Mesendoderm (in vitro differentiated cells): ENCODE results near the gene CDC45.

Source experiments
- DNase-seq: peaks from one replicate; pipeline ENCODE4 v3.0.0; 2013
- H2AK5ac ChIP-seq: 2 replicates; pipeline ENCODE4 v1.6.1; 2013; ENCODE audit warnings: low read length, inconsistent platforms
- H2BK120ac ChIP-seq: 2 replicates; pipeline ENCODE4 v1.6.1; 2013; ENCODE audit warnings: low read depth, mild to moderate bottlenecking, low read length, moderate library complexity, mixed read lengths
- H2BK15ac ChIP-seq: replicated peaks from 2 replicates; pipeline ENCODE4 v1.6.1; 2013; ENCODE audit warnings: low read depth, mild to moderate bottlenecking, moderate library complexity
- H2BK5ac ChIP-seq: 2 replicates; pipeline ENCODE4 v1.6.1; 2013; ENCODE audit warnings: low read length, inconsistent platforms
- H3K18ac ChIP-seq: 2 replicates; pipeline ENCODE4 v1.6.1; 2013; ENCODE audit warnings: mild to moderate bottlenecking, low read length, mixed read lengths
- H3K23ac ChIP-seq: one replicate; pipeline ENCODE4 v1.6.1; 2013; ENCODE audit warnings: low read length
- H3K27ac ChIP-seq: 2 replicates; pipeline ENCODE4 v1.5.1; 2013; ENCODE audit warnings: low read depth, mild to moderate bottlenecking, inconsistent platforms, low read length, moderate library complexity
- H3K27me3 ChIP-seq: 2 replicates; pipeline ENCODE4 v1.6.1; 2013; ENCODE audit warnings: low read length, control low read depth, mild to moderate bottlenecking, inconsistent platforms; ENCODE audit not compliant: insufficient read depth, poor library complexity
- H3K36me3 ChIP-seq: 2 replicates; pipeline ENCODE4 v1.6.1; 2013; ENCODE audit warnings: low read length, inconsistent platforms; ENCODE audit not compliant: control insufficient read depth, insufficient read depth
- H3K4ac ChIP-seq: one replicate; pipeline ENCODE4 v1.6.1; 2013; ENCODE audit warnings: low read depth, mild to moderate bottlenecking, low read length, moderate library complexity
- H3K4me1 ChIP-seq: 2 replicates; pipeline ENCODE4 v1.6.1; 2013; ENCODE audit warnings: low read depth, low read length, inconsistent platforms; ENCODE audit not compliant: control insufficient read depth
- H3K4me2 ChIP-seq: 2 replicates; pipeline ENCODE4 v1.6.1; 2013; ENCODE audit warnings: low read length
- H3K4me3 ChIP-seq: 2 replicates; pipeline ENCODE4 v1.5.1; 2013; ENCODE audit warnings: mild to moderate bottlenecking, low read length
- H3K56ac ChIP-seq: one replicate; pipeline ENCODE4 v1.6.1; 2013; ENCODE audit warnings: low read length
- H3K79me1 ChIP-seq: 2 replicates; pipeline ENCODE4 v1.6.1; 2013; ENCODE audit warnings: low read length, inconsistent platforms
- H3K79me2 ChIP-seq: 2 replicates; pipeline ENCODE4 v1.6.1; 2013; ENCODE audit warnings: mild to moderate bottlenecking, low read length; ENCODE audit not compliant: control insufficient read depth, insufficient read depth
- H3K9ac ChIP-seq: 2 replicates; pipeline ENCODE4 v1.6.1; 2013; ENCODE audit warnings: low read length, inconsistent platforms
- H4K5ac ChIP-seq: one replicate; pipeline ENCODE4 v1.6.1; 2013; ENCODE audit warnings: low read length
- H4K8ac ChIP-seq: one replicate; pipeline ENCODE4 v1.6.1; 2013; ENCODE audit warnings: low read depth, mild to moderate bottlenecking, control low read depth, low read length, moderate library complexity
- WGBS: extraction: QIAGEN DNeasy Blood & Tissue Kit; methylation state at CpG from one replicate; pipeline ENCODE4 v1.1.7; 2013; ENCODE audit warnings: low lambda C conversion rate, missing lambda C conversion rate; ENCODE audit not compliant: insufficient coverage; ENCODE audit errors: extremely low coverage; 5-methylcytosine and 5-hydroxymethylcytosine counted together

The CDC45 gene

DNA sequence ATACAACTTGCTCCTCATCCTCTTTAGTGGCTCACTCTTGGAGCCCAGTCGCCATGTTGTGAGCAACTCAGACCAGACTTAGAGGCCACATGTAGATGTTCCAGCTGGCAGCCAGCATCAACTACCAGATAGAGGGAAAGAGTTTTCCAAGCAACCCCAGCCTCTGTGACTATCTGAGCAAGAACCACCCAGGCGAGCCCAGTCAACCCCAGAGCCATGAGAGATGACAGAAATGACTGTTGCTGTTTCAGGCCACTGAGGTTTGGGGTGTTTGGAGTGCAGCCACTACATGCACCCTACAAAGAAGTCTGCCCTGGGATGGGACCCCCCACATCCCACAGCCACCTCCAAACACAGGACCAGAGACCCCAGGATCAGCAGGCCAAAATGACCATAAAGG, 69.2 kb downstream of the CDC45 start:
- no peak overlapping the region for H3K23ac ChIP-seq
- no peak overlapping the region for H2AK5ac ChIP-seq
- H3K27me3 ChIP-seq: no peaks in the 10 kb centered on the region
- no peak overlapping the region for H3K4me3 ChIP-seq
- no peaks in the 10 kb centered on the region for H3K4me1 ChIP-seq
- H2BK15ac ChIP-seq: no peak overlapping the region
- DNase-seq: no peak
- H3K27ac ChIP-seq: no peak overlapping the region
- no peak overlapping the region for H3K4me2 ChIP-seq
- H3K56ac ChIP-seq: no peak overlapping the region
- no peak overlapping the region for H4K8ac ChIP-seq
- H3K18ac ChIP-seq: no peak overlapping the region
- H2BK5ac ChIP-seq: no peak overlapping the region
- H3K36me3 ChIP-seq: no peaks in the 10 kb centered on the region
- no peak overlapping the region for H3K4ac ChIP-seq
- H3K79me2 ChIP-seq: no peaks in the 10 kb centered on the region
- no CpG with 5 or more reads among the region's 2 CpGs for WGBS
- no peak overlapping the region for H4K5ac ChIP-seq
- no peak overlapping the region for H3K9ac ChIP-seq
- no peak overlapping the region for H2BK120ac ChIP-seq
- H3K79me1 ChIP-seq: no peaks in the 10 kb centered on the region

DNA sequence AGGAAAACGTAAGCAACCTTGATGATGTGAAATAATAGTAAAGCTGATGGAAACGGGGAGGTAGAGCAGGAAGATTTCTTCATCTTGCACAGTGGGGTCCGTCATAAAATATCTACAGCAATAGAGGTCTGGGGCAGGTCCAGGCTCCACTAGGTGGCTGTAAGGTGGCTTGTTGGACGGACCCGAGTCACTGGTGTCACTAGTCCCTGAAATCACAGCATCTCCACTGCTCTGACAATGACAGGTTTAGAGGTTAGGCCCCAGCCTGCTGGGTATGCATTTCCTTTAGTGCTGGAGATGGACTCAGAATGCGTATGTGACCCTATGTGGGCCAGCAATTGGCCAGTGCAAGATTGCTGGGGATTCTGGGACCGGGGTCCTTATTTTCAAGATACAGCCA, 69.7 kb downstream of the CDC45 start:
- Histone ChIP-seq H3K56ac (no peak overlapping the region), H3K4me2 (no peak overlapping the region), H3K4me1 (no peaks in the 10 kb centered on the region), H3K79me1 (no peaks in the 10 kb centered on the region), H3K79me2 (no peaks in the 10 kb centered on the region), H2BK120ac (no peak overlapping the region), H3K27ac (no peak overlapping the region), H3K18ac (no peak overlapping the region), H2BK5ac (no peak overlapping the region), H3K9ac (no peak overlapping the region), H3K27me3 (no peaks in the 10 kb centered on the region), H3K36me3 (no peaks in the 10 kb centered on the region), H2AK5ac (no peak overlapping the region), H2BK15ac (no peak overlapping the region), H3K4ac (no peak overlapping the region), H3K23ac (no peak overlapping the region), H4K8ac (no peak overlapping the region), H3K4me3 (no peak overlapping the region), H4K5ac (no peak overlapping the region)
- DNase-seq: no peak
- WGBS: no CpG with 5 or more reads among the region's 7 CpGs

DNA sequence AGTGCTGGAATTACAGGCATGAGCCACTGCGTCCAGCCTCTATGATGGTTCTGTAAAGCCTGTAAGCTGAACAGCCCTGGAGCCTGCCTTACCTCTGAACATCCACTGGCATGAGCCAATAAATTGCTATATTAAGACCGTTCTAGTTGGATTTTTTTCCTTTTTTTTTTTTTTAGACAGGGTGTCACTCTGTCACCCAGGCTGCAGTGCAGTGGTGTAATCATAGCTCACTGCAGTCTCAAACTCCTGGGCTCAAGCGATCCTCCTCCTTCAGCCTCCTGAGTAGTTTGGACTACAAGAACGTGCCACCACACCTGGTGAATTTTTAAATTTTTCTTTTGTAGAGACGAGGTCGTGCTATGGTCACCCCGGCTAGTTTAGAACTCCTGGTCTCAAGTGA, 70.7 kb downstream of the CDC45 start:
- DNase-seq: no peak
- no peaks in the 10 kb centered on the region for H3K79me1 ChIP-seq
- no peak overlapping the region for H3K9ac ChIP-seq
- no peak overlapping the region for H3K4ac ChIP-seq
- no peak overlapping the region for H3K56ac ChIP-seq
- H2BK15ac ChIP-seq: no peak overlapping the region
- H3K27me3 ChIP-seq: no peaks in the 10 kb centered on the region
- WGBS: no CpG with 5 or more reads among the region's 7 CpGs
- no peak overlapping the region for H2BK5ac ChIP-seq
- no peak overlapping the region for H3K4me3 ChIP-seq
- no peaks in the 10 kb centered on the region for H3K79me2 ChIP-seq
- no peak overlapping the region for H4K5ac ChIP-seq
- H2AK5ac ChIP-seq: no peak overlapping the region
- H3K27ac ChIP-seq: no peak overlapping the region
- H3K36me3 ChIP-seq: no peaks in the 10 kb centered on the region
- H4K8ac ChIP-seq: no peak overlapping the region
- H3K4me2 ChIP-seq: no peak overlapping the region
- H3K23ac ChIP-seq: no peak overlapping the region
- H2BK120ac ChIP-seq: no peak overlapping the region
- H3K4me1 ChIP-seq: no peaks in the 10 kb centered on the region
- H3K18ac ChIP-seq: no peak overlapping the region

DNA sequence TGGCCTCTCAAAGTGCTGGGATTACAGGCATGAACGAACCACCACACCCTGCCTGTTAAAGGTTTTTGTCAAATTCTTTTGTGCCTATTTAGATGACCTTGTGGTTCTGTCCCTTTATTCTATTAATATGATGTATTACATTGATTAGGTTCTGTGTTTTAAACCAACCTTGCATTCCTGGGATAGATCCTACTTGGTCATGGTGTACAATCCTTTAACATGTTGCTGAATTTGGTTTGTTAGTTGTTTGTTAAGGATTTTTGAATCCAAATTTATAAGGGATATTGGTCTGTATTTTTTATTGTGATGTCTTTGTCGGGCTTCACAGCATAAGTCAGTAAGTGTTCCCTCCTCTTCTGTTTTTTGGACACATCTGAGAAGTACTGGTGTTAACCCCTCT, 73.5 kb downstream of the CDC45 start:
- Histone ChIP-seq H3K4me2 (no peak overlapping the region), H3K56ac (no peak overlapping the region), H4K8ac (no peak overlapping the region), H3K4me3 (no peak overlapping the region), H2AK5ac (no peak overlapping the region), H3K4ac (no peak overlapping the region), H3K18ac (no peak overlapping the region), H3K36me3 (no peaks in the 10 kb centered on the region), H3K79me2 (no peaks in the 10 kb centered on the region), H3K9ac (no peak overlapping the region), H2BK5ac (no peak overlapping the region), H3K4me1 (no peaks in the 10 kb centered on the region), H4K5ac (no peak overlapping the region), H3K27me3 (no peaks in the 10 kb centered on the region), H2BK15ac (no peak overlapping the region), H2BK120ac (no peak overlapping the region), H3K79me1 (no peaks in the 10 kb centered on the region), H3K27ac (no peak overlapping the region), H3K23ac (no peak overlapping the region)
- no CpG with 5 or more reads among the region's 2 CpGs for WGBS
- DNase-seq: no peak

DNA sequence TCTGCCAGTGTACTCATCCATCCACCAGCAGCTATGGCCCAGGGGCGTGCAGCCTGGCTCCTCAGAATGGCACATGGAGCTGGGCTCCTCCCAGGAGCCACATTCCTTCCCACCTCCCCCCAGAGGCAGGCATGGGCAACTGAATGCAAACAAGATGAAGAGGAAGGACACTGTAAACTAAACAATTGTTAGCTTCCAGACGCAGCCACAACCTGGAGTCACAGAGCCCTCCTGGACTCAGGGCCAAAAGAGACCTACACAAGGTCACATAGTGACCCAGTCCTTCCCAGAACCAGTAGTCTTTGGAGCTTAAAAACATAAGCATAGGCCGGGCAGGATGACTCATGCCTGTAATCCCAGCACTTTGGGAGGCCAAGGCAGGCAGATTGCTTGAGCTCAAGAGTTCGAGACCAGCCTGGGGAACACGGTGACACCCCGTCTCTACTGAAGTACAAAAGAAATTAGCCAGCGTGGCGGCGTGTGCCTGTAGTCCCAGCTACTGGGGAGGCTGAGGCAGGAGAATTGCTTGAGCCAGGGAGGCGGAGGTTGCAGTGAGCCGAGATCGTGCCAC, 75.2 kb downstream of the CDC45 start:
- Histone ChIP-seq H3K27ac (no peak overlapping the region), H2AK5ac (no peak overlapping the region), H3K79me2 (no peaks in the 10 kb centered on the region), H2BK5ac (no peak overlapping the region), H3K56ac (no peak overlapping the region), H3K4ac (no peak overlapping the region), H3K4me3 (no peak overlapping the region), H3K18ac (no peak overlapping the region), H3K9ac (no peak overlapping the region), H3K4me1 (no peaks in the 10 kb centered on the region), H3K4me2 (no peak overlapping the region), H4K5ac (no peak overlapping the region), H3K79me1 (no peaks in the 10 kb centered on the region), H3K27me3 (no peaks in the 10 kb centered on the region), H4K8ac (no peak overlapping the region), H2BK15ac (no peak overlapping the region), H2BK120ac (no peak overlapping the region), H3K36me3 (no peaks in the 10 kb centered on the region), H3K23ac (no peak overlapping the region)
- no CpG with 5 or more reads among the region's 12 CpGs for WGBS
- DNase-seq: peak; percentile 93

DNA sequence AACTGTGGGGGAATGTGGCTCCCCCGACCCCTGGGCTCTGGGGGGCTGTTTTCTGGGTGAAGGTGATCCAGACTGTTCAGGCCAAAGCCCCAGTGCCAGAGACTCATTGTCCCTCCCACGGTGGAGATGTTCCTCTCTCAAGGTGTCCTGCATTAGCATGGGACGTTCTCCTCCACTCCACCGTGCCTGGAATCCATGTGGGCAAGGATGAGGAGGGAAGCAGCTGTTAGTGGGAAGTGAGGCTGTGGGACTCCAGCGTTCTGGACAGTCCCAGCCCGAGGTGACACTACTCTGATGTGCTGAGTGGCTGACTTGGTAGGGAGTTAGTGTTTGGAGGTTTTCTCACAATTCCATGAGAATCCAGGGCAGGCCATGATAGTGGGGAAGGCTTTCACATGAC, 75.9 kb downstream of the CDC45 start:
- Histone ChIP-seq H4K5ac (no peak overlapping the region), H2BK5ac (no peak overlapping the region), H3K79me1 (no peaks in the 10 kb centered on the region), H3K18ac (no peak overlapping the region), H3K4me2 (no peak overlapping the region), H3K27me3 (no peaks in the 10 kb centered on the region), H3K79me2 (no peaks in the 10 kb centered on the region), H3K9ac (no peak overlapping the region), H2BK120ac (no peak overlapping the region), H3K4me3 (no peak overlapping the region), H3K36me3 (no peaks in the 10 kb centered on the region), H3K27ac (no peak overlapping the region), H2BK15ac (no peak overlapping the region), H4K8ac (no peak overlapping the region), H3K23ac (no peak overlapping the region), H3K4me1 (no peaks in the 10 kb centered on the region), H2AK5ac (no peak overlapping the region), H3K4ac (no peak overlapping the region), H3K56ac (no peak overlapping the region)
- WGBS: no CpG with 5 or more reads among the region's 6 CpGs
- no peak for DNase-seq
